NCI-H2029 (cell line): ENCODE results near the gene HIPK2.

Experiments
- DNase-seq: peaks from one replicate; lab custom pipeline; 2025; lab: John Stamatoyannopoulos, UW

Gene HIPK2

GRCh38 chr7:139589474-139589873 lies 188.3 kb downstream of the HIPK2 start:
- DNase-seq, result no peak

DNA sequence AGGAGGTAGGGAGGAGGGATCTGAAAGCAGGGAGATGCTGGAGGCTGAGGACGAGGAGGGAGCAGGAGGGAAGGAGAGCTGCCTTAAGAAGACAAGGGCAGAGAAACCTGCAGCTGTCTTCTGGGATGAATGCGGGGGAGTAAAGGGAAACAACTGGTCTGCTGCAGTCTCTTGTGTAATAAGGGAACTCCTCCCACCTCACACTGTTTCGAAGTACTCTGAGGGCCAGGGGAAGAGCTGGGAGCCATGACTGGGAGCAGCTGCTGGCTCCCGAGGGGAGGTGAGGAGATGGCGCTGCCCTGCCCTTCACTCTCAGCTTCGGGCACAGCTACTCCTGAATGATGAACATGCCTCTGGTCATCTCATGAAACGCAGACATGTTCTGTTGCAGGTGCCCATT lies 189.2 kb downstream of the HIPK2 start:
- no peak for DNase-seq

DNA sequence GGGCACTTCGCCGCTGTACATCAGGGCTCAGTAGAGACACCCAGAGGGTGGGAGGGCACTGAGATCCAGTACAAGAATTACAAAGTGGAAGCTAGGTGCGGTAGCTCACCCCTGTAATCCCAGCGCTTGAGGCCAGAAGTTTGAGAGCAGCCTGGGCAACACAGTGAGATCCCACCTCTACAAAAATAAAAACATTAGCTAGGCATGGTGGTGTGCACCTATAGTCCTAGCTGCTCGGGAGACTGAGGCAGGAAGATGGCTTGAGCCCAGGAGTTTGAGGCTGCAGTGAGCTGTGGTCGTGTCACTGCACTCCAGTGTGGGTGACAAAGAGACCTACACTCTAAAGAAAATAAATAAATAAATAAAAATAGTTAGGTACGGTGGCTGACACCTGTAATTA lies 190.3 kb downstream of the HIPK2 start:
- no peak for DNase-seq

GRCh38 chr7:139586286-139586685 lies 191.5 kb downstream of the HIPK2 start:
- DNase-seq, result no peak

DNA sequence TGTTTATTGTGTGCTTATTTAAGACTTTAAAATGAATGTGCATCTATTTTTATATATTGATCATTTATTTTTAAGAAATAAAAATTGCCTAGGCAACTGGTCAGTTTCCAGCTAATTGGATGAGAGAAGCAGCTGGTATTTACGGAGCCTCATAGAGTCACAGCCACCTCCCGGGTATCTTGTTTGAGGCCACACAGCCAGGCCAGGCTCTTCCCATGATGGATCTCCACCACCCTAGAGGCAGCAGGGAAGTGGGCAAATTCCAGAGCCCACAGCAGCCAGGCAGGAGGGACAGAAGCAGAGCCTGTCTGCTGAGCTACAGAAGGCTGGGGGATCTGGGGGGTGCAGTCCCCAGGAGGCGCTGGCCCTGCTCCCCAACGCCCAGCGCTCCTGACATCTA lies 192.8 kb downstream of the HIPK2 start:
- DNase-seq, result no peak

DNA sequence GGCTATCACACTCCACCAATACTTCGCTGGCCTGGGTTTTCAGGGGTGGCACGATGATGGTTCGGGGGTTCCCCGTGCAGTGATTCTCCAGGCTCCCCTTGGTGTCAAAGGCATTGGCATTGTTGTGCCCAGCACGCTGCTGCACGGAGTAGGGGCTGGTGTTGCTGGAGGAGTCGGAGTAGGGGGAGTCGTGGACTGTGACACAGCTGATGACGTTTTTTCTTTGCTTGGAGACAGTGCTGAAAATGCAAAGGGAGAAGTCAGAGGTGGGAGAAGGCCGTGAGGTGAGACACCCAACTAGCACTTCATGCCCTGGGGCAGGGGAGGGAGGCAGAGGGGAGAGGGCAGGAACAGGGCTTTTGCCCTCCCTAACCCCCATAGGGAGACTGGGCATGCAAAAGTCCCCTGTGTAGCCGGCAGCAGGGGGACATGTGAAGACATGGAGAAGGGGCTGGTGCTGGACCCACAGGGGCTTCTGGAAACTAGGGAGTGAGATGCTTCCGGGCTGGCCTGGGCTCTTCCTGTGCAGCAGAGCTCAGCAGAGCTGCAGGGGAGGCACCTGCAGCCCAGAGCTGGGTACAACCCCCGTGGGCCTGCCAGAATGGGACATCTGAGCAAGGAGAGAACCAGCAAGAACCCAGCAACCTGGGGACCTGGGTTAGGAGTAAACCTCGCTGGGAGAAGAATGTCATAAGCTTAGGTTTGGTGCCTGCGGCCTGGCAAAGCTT lies 193.8 kb downstream of the HIPK2 start:
- DNase-seq, result no peak

DNA sequence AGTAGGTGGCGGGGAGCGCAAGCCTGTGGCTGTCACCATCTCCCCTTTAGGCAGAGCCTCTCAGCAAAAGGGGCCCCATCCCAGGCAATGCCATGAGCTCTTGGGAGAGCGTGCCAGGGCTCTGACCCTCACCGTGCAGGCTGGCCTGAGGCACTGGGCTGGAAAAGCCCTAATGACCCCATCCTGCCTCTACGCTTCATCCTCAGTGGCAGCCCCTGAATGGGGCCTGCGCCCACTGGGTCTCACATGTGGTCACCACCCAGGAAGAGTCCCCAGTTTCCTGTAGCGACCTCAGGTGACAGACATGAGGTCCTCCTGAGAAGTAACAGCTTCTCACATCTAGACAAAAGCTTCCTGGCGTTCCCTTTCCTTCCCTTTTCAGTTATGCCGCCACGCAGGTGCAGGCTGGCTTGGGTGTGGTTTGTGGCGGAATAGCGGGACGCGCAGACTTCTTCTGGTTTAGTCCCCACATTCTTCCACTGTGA lies 195.1 kb downstream of the HIPK2 start:
- no peak for DNase-seq

DNA sequence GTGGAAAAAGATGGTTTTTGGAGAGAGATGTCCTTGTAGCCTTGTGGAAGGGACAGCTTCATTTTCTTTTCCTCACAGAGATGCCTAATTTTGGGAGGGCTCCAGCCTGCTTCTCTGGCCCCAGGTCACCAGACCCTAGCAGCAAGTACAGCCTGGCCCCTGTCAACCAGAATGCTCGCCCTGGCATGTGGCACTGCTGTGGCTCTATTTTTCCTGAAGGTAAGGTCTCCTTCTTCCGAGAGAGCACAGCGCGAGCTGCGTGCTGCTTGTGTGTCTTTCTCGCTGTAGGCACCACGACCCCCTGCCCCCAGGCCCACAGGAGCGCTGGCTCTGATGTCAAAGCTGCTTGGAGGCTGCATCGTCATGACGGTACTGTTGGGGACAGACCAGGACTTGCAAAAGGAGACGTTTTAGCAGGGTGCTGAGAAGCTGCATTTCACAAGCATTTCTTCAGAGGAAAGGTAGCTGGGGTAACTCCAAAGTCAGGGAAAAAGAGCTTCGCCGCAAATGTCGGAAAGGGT lies 195.6 kb downstream of the HIPK2 start:
- no peak for DNase-seq

- DNase-seq, result no peak
Measured at GRCh38 chr7:139580435-139580834, 197.4 kb downstream of the HIPK2 start.

GRCh38 chr7:139576179-139576973 lies 201.4 kb downstream of the HIPK2 start:
- no peak for DNase-seq

DNA sequence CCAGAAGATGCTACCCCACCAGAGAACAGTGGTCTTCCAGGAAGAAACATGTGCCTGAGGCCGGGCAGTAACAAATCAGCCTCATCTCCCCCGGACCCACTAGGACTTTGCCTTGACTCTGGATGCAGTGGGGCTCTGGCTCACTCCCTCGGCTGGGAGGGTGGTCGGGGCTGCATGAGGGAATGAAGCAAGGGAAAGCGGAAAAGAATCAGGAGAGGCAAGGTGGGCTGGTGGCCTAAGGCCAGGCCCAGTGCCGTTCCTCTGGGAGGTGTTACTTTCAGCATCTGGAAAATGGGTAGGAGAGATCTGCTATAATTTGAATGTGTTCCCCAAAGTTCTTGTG lies 202.5 kb downstream of the HIPK2 start:
- DNase-seq, result no peak

GRCh38 chr7:139574618-139575337 lies 203.0 kb downstream of the HIPK2 start:
- no peak for DNase-seq

DNA sequence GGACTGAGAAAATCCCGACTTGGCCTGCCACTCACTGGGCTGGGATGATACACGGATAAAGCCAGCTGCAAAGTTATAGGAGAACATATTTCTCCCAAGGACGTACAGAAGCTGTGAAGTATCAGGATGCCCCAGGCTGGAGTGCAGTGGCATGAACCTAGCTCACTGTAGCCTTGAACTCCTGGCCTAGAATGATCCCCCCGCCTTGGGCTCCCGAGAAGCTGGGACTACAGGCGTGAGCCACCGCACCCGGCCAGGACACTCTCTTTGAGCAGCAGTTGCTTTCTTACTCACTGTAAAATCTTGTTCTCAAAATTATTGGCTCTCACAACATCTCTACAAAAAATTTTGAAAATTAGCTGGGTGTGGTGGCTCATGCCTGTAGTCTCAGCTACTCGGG lies 203.9 kb downstream of the HIPK2 start:
- DNase-seq, result no peak

DNA sequence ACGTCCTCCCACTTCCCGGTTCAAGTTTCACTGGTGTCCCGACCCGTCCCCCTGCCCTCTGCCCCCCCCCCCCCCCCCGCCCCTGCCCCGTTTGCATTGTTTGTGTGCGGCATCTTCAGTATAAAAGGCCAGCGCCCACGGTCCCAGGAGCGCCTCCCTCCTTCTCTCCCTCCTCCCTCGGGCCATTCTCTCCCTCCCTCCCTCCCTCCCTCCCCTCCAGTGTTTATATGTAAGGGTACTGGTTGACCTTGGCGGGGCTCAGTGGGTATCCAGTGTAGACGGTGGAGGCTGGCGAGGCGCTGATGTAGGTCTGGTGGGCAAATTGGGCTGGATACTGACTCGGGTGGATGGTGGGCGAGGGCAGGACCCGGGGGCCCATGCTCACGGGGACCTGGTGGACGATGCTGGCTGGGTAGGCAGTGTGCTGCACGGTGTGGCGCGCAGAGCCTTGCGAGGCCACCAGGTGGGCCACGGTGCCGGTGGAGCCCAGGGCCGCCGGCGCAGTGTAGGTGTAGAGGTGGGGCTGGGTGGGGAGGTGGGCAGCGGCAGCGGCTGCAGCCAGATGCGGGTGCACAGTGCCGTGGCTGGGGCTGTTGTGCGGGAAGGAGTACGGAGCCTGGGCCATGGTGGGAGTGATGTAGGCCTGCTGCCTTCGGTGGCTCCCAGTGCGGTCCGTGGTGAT lies 205.0 kb downstream of the HIPK2 start:
- DNase-seq, result no peak

DNA sequence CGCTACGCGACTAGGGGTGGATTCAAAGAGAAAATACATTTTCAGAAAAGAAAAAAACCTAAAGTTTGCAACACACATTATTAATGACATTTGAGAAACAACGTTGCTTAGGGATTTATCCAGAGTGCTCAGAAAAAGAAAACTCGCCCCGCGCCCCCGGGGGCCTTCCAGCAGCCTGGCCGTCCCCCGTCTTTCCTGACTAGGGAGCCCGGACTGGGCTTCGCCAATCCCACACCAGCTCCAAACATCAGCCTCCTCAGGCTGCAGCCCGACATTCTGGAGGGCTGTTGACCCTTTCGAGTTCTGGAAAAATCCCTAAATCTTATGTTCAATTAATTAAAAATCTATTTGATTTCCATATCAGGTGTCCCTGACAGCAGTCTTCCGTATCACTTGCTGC lies 205.7 kb downstream of the HIPK2 start:
- no peak for DNase-seq

DNA sequence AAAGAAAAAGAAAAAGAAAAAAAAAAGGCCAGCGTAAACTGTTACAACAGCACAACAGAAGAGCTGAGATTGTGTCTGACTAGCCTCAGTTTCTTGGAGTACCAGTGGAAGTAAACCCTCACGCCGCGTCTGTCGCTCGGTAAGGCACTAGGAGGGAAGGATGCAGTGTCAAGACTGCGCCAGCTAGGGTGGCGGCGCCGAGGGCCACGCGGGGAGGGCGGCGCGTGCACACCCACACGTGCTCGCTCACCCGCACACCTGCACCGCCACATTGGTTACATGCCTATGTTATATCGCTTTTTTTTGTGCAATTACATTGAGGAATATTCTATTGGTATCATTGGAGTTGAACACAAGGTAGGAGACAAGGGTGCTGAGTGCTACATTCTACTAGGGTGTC lies 206.1 kb downstream of the HIPK2 start:
- DNase-seq, result no peak

- no peak for DNase-seq
Measured at GRCh38 chr7:139571190-139571589, 206.6 kb downstream of the HIPK2 start.

DNA sequence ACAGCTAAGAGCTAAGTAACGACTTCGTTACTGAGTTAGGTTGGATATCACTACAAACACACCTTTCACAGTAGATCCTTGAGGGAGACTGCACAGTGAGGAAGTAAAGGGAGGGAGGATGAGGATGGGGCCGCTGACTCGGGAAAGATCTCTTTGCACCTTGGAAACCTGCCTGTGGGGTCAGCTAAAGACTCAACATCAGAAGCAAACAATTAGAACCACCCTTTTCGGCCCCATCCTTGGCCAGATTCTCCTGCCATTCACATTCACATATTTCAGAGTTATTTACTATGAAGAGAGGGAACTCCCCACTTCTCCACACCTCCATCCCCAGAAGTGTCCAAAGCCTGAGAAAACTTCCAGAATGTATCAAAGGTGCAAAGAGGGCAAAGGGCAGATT lies 207.2 kb downstream of the HIPK2 start:
- DNase-seq, result no peak

DNA sequence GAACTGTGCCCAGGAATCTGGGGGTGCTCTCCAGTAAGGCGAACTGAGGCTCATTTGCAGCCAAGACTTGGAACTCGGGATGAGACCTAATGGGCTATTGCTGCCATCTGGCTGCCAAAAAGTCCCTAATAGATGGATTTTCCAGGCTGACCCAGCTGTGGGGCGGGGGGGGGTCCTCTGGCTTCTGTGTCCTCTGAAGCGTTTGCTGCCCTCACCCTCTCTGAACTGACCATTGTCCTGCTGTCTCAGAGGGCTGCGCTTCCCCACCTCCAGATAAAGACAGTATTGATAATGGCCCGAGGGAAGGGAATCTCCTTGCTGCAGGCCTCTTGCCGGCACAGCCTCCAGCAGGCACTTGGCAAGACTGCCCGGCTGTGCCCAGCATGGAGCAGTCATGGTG lies 207.7 kb downstream of the HIPK2 start:
- no peak for DNase-seq

DNA sequence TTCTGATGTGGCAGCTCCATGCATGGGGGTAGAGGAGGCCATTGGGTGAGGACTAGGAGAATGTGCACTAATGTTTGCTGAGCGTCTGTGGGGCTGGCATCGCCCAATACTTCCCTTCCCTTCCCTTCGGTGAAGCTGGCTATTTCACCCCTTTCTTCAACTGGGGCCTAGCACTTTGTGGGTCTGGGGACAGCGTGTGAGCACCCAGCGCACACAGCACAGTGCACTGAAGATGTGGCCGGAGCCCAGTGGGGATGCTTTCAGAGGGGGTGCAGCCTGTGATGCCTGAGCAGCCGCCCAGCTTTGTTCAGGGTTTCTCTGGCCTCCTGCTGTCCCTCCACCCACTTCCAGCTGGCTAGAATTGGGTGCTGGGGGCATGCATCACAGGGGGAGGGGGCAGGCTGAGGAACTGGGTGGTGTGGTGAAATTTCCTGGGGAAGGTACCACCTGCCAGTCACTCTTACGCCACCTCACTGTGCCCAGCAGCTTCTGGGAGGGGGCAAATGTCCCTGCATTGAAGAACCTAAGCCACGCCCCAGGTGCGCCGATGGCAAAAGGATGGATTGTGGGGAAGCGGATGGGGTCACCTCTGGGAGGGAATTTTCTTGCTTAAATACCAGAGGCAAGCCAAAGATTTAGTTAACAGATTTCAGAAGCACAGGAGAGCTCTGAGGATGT lies 208.8 kb downstream of the HIPK2 start:
- no peak for DNase-seq

DNA sequence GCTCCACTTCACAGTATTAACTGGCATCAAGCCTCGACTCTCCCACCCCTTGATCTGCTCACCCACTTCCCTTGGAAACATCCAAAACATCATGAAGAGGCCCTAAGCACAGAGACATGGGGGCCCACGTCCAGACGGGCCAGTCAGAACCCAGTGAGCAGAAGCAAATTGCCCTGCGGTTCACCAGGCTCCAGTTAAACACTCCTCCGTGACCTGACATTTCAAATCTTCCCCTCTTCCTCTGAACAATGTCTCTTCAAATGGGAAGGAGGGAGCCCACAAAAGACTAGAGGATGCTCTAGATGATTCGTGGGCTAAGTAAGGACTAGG lies 209.5 kb downstream of the HIPK2 start:
- no peak for DNase-seq
